ENCODE data around the gene MFSD11.
A peak's percentile ranks its signal among the peaks of the same experiment; 100 is the strongest.

The MFSD11 gene

DNA sequence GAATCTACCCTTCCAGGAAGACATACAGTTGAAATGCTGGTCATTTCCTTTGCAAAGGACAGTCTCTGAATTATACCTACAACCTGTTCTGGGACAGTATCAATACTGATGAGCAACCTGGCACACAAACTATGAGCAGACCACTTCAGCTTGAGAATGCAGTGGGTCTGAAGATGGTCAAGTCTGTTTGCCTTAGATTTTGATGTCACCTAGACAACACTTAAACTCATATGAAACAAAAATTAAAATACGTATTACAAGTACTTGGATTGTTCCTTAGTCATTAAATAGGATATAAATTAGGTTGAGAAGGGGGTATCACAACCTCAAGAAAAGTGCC lies 4.3 kb upstream of the MFSD11 start:
- DNase-seq (ENCODE audit: low read depth), result no peak
- peak overlapping the region; percentile 85 for H3K4me3 ChIP-seq (ENCODE audit: low read length)
- TF ChIP-seq, protein P1, sequence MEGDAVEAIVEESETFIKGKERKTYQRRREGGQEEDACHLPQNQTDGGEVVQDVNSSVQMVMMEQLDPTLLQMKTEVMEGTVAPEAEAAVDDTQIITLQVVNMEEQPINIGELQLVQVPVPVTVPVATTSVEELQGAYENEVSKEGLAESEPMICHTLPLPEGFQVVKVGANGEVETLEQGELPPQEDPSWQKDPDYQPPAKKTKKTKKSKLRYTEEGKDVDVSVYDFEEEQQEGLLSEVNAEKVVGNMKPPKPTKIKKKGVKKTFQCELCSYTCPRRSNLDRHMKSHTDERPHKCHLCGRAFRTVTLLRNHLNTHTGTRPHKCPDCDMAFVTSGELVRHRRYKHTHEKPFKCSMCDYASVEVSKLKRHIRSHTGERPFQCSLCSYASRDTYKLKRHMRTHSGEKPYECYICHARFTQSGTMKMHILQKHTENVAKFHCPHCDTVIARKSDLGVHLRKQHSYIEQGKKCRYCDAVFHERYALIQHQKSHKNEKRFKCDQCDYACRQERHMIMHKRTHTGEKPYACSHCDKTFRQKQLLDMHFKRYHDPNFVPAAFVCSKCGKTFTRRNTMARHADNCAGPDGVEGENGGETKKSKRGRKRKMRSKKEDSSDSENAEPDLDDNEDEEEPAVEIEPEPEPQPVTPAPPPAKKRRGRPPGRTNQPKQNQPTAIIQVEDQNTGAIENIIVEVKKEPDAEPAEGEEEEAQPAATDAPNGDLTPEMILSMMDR (conservative IDR thresholded peaks at IDR 0.05; ENCODE audit: low read depth, low read length), result no peak

DNA sequence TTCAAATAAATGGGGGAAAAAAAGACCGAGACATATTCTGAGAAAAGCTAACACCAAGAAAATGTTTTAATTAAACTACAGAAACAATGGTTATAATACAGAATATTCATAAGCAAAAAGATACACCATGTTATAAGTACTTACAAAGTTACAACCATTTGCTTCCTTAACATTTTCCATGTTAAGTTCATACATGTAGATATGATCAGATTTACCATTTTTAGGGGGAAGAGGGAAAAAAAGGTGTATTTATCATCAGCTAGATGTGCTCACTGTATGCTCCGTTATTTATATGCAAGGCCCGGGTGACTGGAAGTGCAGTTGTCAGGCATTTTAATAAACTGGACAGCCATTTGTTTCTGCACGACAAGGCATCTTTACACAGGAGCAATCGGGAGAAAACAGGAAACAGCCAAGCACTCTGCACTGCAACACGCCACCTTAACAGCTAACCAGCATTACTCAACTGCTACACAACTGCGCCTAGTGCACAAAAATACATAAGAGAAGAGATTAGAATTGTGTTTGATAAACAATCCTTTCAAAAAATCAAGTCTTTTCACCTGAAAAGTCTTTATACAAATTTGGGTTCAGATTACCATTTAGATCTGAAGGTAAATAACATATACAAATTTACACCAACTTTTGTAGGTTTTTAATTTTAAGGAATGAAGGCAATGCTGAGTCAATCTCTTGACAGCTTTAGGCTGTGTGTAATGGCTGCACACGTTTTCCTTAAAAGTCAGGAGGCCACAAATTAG lies 3.7 kb upstream of the MFSD11 start:
- no peak for DNase-seq (ENCODE audit: low read depth)
- peak overlapping the region; percentile 85 for H3K4me3 ChIP-seq (ENCODE audit: low read length)
- TF ChIP-seq, protein P1 (conservative IDR thresholded peaks at IDR 0.05; ENCODE audit: low read depth, low read length), result no peak

DNA sequence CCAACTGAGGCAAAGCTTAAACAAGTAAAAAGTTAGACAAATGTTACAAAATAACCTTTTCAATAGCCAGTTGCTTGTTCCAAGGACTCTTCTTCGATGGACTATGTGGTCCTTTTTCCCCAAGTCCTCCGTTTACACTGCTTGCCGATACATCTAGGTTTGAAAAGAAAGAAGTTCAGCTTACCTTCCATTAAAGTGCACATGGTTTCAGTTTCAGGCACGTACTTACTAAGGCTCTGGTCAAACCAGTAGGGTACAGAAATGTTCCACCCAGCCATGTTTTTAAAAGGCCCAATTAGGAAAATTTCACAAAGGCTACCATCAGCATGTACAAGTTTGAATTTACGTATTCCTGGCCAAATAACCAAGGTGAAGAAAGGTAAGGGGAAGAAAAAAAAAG lies 2.9 kb upstream of the MFSD11 start:
- TF ChIP-seq, protein P1 (conservative IDR thresholded peaks at IDR 0.05; ENCODE audit: low read depth, low read length), result no peak
- peak overlapping the region; percentile 85 for H3K4me3 ChIP-seq (ENCODE audit: low read length)
- DNase-seq (ENCODE audit: low read depth), result no peak

DNA sequence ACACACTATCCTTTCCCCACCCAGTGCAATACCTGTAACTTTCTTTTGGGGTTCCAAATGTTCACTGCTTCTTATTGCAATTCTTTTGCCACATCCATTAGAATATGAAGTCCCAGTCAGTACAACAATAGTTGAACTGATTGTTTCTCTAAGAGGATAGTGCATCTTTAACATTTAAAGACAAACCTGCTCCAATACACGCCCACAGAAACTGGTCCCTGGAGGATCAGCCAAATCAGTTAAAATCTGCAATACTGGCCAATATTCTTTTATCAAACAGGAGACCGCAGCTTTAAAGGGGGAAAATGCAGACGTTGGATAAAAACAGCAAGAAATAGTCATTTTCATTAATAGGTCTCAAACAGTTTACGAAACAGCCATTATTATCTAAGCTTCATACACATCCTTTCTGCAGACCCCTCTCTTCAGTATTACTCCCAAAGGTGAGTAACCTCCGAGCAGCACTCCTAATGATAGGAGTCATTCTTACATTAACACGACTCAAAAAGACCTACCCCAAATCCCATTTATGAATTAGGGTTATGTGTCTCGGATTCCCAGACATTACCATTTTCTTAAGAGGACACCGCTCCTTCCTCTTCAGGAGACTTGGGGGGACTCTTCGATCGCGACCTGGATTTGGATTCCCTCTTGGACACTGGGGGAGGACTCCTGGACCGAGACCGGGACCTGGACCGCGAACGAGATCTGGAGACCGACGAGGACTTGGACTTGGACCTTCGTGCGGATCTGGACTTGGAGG lies 2.2 kb upstream of the MFSD11 start:
- DNase-seq (ENCODE audit: low read depth), result no peak
- peak overlapping the region; percentile 85 for H3K4me3 ChIP-seq (ENCODE audit: low read length)
- TF ChIP-seq, protein P1 (conservative IDR thresholded peaks at IDR 0.05; ENCODE audit: low read depth, low read length), result no peak

DNA sequence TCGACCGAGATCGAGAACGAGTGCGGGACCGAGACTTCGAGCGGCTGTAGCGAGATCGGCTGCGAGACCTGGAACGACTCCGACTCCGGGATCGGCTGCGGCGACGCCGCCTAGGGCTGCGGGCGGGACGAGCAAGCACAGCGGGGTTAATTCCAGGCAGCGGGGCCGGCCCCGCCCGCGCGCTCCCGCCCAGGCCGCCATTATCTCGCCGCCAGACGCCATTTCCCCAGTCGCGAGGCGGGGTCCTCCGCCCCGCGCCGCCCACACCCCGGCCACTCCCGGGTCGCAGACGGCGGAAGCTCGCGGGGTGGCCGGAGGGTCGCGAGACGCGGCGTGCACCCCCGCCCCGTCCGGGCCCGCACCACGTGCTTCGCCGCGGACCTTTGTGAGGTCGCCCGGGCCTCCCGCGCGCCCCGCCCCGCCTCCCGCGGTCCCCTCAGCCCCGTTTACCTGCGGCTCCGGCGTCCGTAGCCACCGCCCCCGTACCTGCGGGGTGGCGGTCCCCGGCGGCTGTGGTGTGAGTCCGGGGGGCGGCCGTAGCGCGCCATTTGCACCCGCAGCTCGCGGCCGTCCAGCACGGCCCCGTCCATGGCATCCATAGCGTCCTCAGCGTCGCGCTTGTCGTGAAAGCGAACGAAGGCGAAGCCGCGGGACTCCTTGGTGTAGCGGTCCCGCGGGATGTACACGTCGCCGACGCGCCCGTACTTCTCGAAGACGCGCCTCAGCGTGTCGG lies 1.4 kb upstream of the MFSD11 start:
- H3K4me3 ChIP-seq (ENCODE audit: low read length), result peak overlapping the region; percentile 85
- TF ChIP-seq, protein P1 (conservative IDR thresholded peaks at IDR 0.05; ENCODE audit: low read depth, low read length), result peak; percentile 25
- no peak for DNase-seq (ENCODE audit: low read depth)

DNA sequence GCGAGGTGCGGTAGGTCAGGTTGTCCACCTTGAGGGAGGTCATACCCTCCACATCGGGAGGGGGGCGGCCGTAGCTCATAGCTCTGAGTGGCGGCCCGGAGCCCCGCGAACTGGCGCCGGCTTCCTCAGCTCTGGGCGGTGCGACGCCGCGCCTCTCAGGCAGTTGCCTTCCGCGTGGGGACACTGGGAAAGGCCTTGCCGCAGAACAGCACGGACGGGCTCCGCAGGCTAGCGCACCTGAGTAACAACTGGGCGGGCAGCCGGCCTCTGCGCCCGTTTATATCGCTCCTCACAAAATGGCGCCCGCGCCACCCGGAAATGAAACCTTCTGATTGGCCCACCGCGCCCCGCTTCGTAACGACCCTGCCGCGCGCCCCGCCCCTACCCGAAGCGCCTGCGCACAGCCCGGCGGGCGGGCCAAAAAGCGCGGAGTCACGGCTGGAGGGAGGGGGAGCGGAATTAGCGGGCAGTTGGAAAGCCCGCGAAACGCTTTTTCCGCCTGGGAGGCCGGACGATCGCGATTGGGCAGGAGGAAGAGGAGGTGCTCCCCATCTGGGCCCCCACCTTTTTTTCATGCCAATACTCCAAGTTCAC lies 740 bp upstream of the MFSD11 start, which contains the start of gene SRSF2:
Gene SRSF2, minus strand, starts transcription at position 250 of the 594 bp plus-strand sequence. Its CDS starts 171 bp downstream, at position 79.
- TF ChIP-seq, protein P1 (conservative IDR thresholded peaks at IDR 0.05; ENCODE audit: low read depth, low read length), result no peak
- peak within 1 kb of the TSS; percentile 96 for H3K4me3 ChIP-seq (ENCODE audit: low read length)
- DNase-seq (ENCODE audit: low read depth), result peak; percentile 93
